GM06990 (cell line): ENCODE measurements around the gene R3HDML.

ENCODE experiments used
- DNase-seq: peaks from one replicate; pipeline ENCODE4 v3.0.0-alpha.2; 2011; ENCODE audit not compliant: insufficient read length; ENCODE audit errors: extremely low read depth
- H3K27me3 ChIP-seq: replicated peaks from 2 replicates; pipeline ENCODE4 v1.6.0; 2011; ENCODE audit warnings: low read length; ENCODE audit not compliant: control insufficient read depth, insufficient read depth
- H3K36me3 ChIP-seq: 2 replicates; pipeline ENCODE4 v1.5.1; 2011; ENCODE audit warnings: low read length; ENCODE audit not compliant: control insufficient read depth, insufficient read depth
- H3K4me3 ChIP-seq: replicated peaks from 2 replicates; pipeline ENCODE4 v1.5.1; 2011; ENCODE audit warnings: low read depth, mild to moderate bottlenecking, control low read depth, low read length
- CTCF ChIP-seq: IDR thresholded peaks from 2 replicates; pipeline ENCODE4 v1.5.1; 2011; ENCODE audit warnings: low read length, control low read depth, mild to moderate bottlenecking, inconsistent platforms; ENCODE audit not compliant: insufficient read depth, poor library complexity, severe bottlenecking

R3HDML gene

DNA sequence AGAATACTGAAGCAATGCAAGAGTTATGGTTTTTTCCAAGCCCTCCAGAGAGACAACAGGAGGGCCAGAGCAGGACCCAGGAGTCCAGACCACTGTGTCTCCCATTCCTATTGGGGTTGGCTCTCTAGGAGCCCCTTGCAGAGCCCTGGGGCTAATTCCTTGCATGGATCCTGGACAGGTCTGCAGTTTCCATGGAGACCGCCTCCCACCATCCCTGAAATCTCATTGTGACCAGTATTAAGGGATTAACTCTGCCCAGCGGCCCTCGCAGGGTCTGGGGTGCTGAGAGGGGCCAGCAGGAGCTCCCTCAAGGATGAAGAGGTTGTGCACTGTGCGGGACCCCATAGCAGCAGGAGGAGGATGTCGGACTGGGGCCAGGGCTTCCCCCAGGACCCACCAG lies 53.4 kb downstream of the R3HDML start:
- H3K27me3 ChIP-seq, result no peaks in the 10 kb centered on the region; the same call in none of the 2 replicates
- H3K4me3 ChIP-seq, result no peak overlapping the region
- no peak for DNase-seq
- no peaks in the 10 kb centered on the region for H3K36me3 ChIP-seq
- no peak for TF ChIP-seq CTCF

DNA sequence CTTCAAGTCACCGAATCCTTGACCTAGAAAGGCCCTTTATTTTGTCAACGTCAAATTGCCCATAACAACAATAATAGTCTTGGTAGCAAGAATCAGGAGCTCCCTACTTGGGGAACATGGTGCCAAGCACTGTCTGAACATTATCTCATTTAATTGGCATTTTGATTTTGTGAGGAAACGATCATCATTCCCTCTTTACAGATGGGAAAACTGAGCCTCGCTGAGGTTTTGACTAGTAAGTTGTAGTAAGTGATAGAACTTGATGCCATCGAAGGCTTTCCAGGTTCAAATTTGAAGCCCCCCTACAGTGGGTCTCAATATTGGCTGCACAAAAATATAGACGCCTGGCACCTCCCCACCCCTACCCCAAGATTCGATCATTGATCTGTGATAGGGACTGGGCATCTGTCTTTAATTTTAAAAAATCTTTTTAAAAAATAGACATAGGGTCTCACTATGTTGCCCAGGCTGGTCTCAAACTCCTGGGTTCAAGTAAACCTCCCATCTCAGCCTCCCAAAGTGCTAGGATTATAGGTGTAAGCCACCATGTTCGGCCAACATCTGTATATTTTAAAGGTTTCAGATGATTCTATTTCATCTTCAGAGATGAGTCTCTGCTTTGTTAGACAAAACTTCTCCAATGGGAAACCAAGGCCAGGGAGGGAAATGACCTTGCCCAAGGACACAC lies 55.4 kb downstream of the R3HDML start:
- Histone ChIP-seq H3K27me3 (peaks cover 1% of the 10 kb centered on the region), H3K36me3 (no peaks in the 10 kb centered on the region), H3K4me3 (no peak overlapping the region)
- no peak for DNase-seq
- TF ChIP-seq CTCF, result no peak

GRCh38 chr20:44392776-44393607 lies 56.1 kb downstream of the R3HDML start:
- TF ChIP-seq CTCF, result no peak
- no peak for DNase-seq
- no peaks in the 10 kb centered on the region for H3K36me3 ChIP-seq
- no peak overlapping the region for H3K4me3 ChIP-seq
- peaks cover 1% of the 10 kb centered on the region for H3K27me3 ChIP-seq

DNA sequence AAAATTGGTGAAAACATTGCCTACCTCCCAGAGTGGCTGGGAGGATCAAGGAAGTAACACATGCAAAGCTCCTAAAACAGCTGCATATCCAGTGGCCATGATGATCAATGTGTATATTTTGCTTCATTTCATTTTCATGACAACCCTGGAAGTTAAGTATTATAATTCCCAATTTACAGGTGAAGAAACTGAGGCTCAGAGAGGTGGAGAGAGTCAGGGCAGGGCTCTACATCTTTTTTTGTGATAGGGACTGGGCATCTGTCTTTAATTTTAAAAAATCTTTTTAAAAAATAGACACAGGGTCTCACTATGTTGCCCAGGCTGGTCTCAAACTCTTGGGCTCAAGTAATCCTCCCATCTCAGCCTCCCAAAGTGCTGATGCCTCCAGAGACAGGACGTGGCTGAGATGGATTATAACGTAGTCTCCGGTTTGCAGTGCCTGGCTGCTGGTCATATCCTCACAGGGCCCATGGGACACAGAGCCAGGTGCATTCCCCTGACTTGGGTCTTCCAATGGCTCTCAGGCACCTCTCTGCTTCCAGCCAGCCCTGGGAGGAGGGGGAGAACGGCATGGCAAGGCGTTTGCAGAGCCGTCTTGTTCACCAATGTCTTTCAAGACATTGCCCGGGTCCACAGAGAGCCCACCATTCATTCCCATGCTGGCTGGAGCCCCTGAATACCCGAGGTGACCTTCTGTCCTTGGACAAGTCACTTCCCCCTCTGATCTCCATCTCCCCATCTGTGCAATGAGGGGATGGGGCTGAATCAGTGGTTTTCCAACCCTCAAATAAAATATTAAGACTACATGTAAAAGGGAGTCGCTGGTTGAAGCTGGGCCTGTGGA lies 57.0 kb downstream of the R3HDML start:
- H3K4me3 ChIP-seq, result no peak overlapping the region
- H3K36me3 ChIP-seq, result no peaks in the 10 kb centered on the region
- peaks cover 1% of the 10 kb centered on the region for H3K27me3 ChIP-seq
- no peak for DNase-seq
- no peak for TF ChIP-seq CTCF

DNA sequence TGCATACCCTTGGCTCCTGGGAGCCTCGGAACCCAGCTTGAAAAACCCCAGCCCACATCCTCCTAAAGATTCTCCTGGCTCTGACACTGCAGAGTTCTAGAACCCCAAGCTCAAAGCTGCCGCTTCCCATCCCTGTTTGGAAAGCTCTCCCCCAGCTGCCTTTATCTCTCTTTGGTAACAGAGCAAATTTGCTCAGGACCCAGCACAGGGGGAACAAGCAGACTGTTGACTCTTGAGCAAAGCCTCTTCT lies 57.5 kb downstream of the R3HDML start:
- H3K27me3 ChIP-seq, result peaks cover 1% of the 10 kb centered on the region
- DNase-seq, result no peak
- H3K4me3 ChIP-seq, result no peak overlapping the region
- no peaks in the 10 kb centered on the region for H3K36me3 ChIP-seq
- TF ChIP-seq CTCF, result no peak
